ENCODE data around the gene MOGAT1. TPM values are rescaled to one million over a fixed set of nuclear protein-coding genes. Genes with fewer than 3 reads are reported as not detected.

Gene MOGAT1
- total RNA-seq, 1 experiment from 2014 or later: 0.22 TPM

- no TSS peak for BruUV-seq (replicated peaks)
- Histone ChIP-seq H3K9me2 (ENCODE audit: insufficient read depth) (no peaks in the 10 kb centered on the region), H3K9me3 (ENCODE audit: control insufficient read depth in 1 of 2, insufficient read depth in 1 of 2, low read depth in 1 of 2, low read length in 2 of 2) (no peaks in the 10 kb centered on the region), H2AFZ (ENCODE audit: low read depth, low read length, poor library complexity, severe bottlenecking) (no peak overlapping the region), H3K27ac (ENCODE audit: low read depth, low read length) (no peak overlapping the region), H4K20me1 (ENCODE audit: insufficient read depth) (peaks cover 4% of the 10 kb centered on the region; the same call in 1 of the 2 replicates), H3K4me1 (ENCODE audit: control insufficient read depth in 1 of 2, insufficient read depth in 2 of 2, low read length in 2 of 2) (no peaks in the 10 kb centered on the region), H3K79me2 (ENCODE audit: insufficient read depth, low read length) (peaks cover 75% of the 10 kb centered on the region), H3K36me3 (ENCODE audit: control insufficient read depth in 1 of 2, insufficient read depth in 2 of 2, low read length in 2 of 2) (peaks cover 17 to 38% of the 10 kb centered on the region in 2 experiments; a peak in 3 of 4 replicates), H3K4me3 (replicated peaks in 1 of 2; ENCODE audit: low read depth in 1 of 2, low read length in 2 of 2) (no peak overlapping the region), H3K4me2 (ENCODE audit: low read length) (no peak overlapping the region), H3K9ac (ENCODE audit: low read length) (no peak overlapping the region), H3K27me3 (ENCODE audit: insufficient read depth, low read length) (no peaks in the 10 kb centered on the region)
- TF ChIP-seq FOSL1 (IDR thresholded peaks at IDR 0.05; ENCODE audit: low read depth) (no peak), CTCF (IDR thresholded peaks at IDR 0.05 in 2 of 3, conservative IDR thresholded peaks at IDR 0.05 in 1 of 3; ENCODE audit: borderline replicate concordance in 1 of 3, insufficient read depth in 1 of 3, low read depth in 2 of 3, low read length in 2 of 3) (no peak), SP1 (IDR thresholded peaks at IDR 0.05; ENCODE audit: low read depth) (no peak), ELF1 (IDR thresholded peaks at IDR 0.05; ENCODE audit: borderline replicate concordance, low read depth) (no peak), RAD21 (IDR thresholded peaks at IDR 0.05; ENCODE audit: low read depth) (no peak), TCF7L2 (IDR thresholded peaks at IDR 0.05; ENCODE audit: borderline replicate concordance, extremely low read depth, insufficient read depth, insufficient read length) (no peak), SRF (IDR thresholded peaks at IDR 0.05; ENCODE audit: low read depth) (no peak), JUND (IDR thresholded peaks at IDR 0.05) (no peak), ZFX (IDR thresholded peaks at IDR 0.05) (no peak), POLR2AphosphoS5 (IDR thresholded peaks at IDR 0.05; ENCODE audit: low read depth, low read length) (no peak), EZH2 (IDR thresholded peaks at IDR 0.05) (no peak), POLR2A (IDR thresholded peaks at IDR 0.05; ENCODE audit: borderline replicate concordance, extremely low read depth, insufficient read depth, insufficient read length) (no peak), CBX3 (IDR thresholded peaks at IDR 0.05; ENCODE audit: low read depth) (no peak), YY1 (IDR thresholded peaks at IDR 0.05; ENCODE audit: extremely low read depth, insufficient replicate concordance, low read depth, low read length) (no peak), SIN3A (IDR thresholded peaks at IDR 0.05; ENCODE audit: low read depth) (no peak), EZH2phosphoT487 (IDR thresholded peaks at IDR 0.05; ENCODE audit: borderline replicate concordance) (no peak), ATF3 (IDR thresholded peaks at IDR 0.05) (no peak), REST (IDR thresholded peaks at IDR 0.05; ENCODE audit: low read depth) (no peak)
- TF ChIP-seq, protein P1, sequence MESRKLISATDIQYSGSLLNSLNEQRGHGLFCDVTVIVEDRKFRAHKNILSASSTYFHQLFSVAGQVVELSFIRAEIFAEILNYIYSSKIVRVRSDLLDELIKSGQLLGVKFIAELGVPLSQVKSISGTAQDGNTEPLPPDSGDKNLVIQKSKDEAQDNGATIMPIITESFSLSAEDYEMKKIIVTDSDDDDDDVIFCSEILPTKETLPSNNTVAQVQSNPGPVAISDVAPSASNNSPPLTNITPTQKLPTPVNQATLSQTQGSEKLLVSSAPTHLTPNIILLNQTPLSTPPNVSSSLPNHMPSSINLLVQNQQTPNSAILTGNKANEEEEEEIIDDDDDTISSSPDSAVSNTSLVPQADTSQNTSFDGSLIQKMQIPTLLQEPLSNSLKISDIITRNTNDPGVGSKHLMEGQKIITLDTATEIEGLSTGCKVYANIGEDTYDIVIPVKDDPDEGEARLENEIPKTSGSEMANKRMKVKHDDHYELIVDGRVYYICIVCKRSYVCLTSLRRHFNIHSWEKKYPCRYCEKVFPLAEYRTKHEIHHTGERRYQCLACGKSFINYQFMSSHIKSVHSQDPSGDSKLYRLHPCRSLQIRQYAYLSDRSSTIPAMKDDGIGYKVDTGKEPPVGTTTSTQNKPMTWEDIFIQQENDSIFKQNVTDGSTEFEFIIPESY (IDR thresholded peaks at IDR 0.05; ENCODE audit: extremely low read depth, insufficient replicate concordance, low read length): no peak
- ChIA-PET POLR2A (no interaction called here), RAD21 (ENCODE audit: low non-redundant PET in 1 of 2, low total read pairs in 2 of 2, uncharacterized antibody in 2 of 2, unreplicated experiment in 2 of 2) (no interaction called here), CTCF (no interaction called here)
- intact Hi-C loops (cut with micrococcal nuclease): no loop called here
- DNase-seq (ENCODE audit: low read depth, low spot score) (no peak), ATAC-seq (no peak)
These were observed 30.1 kb upstream of the MOGAT1 start for GRCh38 chr2:222641336-222641735.

Measured in HCT116 (cell line).